ENCODE measurements around the gene PAX6. TPM values are rescaled to one million over a fixed set of nuclear protein-coding genes. Genes with fewer than 3 reads are reported as not detected.

PAX6 gene
- total and polyA plus RNA-seq, 9 of the 15 experiments (the other 6 are each of a cell fraction or from before 2014, with no cell fraction given): 1.5 to 10.9 (median 5.3) TPM

DNA sequence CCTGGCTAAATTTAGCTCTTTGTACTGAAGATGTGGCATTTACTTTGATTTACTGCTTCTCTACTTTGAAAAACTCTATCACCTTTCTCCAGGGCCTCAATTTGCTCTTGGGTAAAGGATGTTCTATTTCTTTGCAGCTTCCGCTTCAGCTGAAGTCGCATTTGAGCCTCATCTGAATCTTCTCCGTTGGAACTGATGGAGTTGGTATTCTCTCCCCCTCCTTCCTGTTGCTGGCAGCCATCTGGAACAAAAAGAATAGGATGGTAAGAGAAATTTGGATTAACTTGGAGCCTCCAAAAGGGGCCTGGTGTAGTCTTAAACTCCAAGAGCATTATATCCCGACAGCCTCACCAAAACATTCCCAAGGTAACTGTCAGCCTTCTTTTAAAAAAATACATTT is 16.6 kb downstream of the PAX6 start:
- no peak for FAIRE-seq
- intact Hi-C loops (cut with micrococcal nuclease): no loop called here
- 22% methylated on average over 4 of the region's 4 CpGs for WGBS (ENCODE audit: insufficient coverage, low coverage, missing lambda C conversion rate)

More for the DNA sequence above, 16.6 kb downstream of the PAX6 start:
- TF ChIP-seq ZNF431 (CRISPR knock-in tag; IDR thresholded peaks at IDR 0.05): no peak
- no peak for TF ChIP-seq ZNF354B (CRISPR knock-in tag; IDR thresholded peaks at IDR 0.05)
- no peak for TF ChIP-seq RHOXF2B (CRISPR knock-in tag; conservative IDR thresholded peaks at IDR 0.05)
- TF ChIP-seq, protein P1, sequence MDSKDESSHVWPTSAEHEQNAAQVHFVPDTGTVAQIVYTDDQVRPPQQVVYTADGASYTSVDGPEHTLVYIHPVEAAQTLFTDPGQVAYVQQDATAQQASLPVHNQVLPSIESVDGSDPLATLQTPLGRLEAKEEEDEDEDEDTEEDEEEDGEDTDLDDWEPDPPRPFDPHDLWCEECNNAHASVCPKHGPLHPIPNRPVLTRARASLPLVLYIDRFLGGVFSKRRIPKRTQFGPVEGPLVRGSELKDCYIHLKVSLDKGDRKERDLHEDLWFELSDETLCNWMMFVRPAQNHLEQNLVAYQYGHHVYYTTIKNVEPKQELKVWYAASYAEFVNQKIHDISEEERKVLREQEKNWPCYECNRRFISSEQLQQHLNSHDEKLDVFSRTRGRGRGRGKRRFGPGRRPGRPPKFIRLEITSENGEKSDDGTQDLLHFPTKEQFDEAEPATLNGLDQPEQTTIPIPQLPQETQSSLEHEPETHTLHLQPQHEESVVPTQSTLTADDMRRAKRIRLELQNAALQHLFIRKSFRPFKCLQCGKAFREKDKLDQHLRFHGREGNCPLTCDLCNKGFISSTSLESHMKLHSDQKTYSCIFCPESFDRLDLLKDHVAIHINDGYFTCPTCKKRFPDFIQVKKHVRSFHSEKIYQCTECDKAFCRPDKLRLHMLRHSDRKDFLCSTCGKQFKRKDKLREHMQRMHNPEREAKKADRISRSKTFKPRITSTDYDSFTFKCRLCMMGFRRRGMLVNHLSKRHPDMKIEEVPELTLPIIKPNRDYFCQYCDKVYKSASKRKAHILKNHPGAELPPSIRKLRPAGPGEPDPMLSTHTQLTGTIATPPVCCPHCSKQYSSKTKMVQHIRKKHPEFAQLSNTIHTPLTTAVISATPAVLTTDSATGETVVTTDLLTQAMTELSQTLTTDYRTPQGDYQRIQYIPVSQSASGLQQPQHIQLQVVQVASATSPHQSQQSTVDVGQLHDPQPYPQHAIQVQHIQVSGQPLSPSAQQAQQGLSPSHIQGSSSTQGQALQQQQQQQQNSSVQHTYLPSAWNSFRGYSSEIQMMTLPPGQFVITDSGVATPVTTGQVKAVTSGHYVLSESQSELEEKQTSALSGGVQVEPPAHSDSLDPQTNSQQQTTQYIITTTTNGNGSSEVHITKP (IDR thresholded peaks at IDR 0.05; ENCODE audit: partially characterized antibody): no peak
- TF ChIP-seq ZNF699 (CRISPR knock-in tag; IDR thresholded peaks at IDR 0.05; ENCODE audit: insufficient replicate concordance): no peak
- no peak for TF ChIP-seq FOXM1 (IDR thresholded peaks at IDR 0.05; ENCODE audit: low read depth)
- no peak for TF ChIP-seq FOXM1 (CRISPR knock-in tag; IDR thresholded peaks at IDR 0.05; ENCODE audit: low read depth)
- TF ChIP-seq NR2C1 (IDR thresholded peaks at IDR 0.05): no peak
- no peak for TF ChIP-seq NR2C1 (tag; IDR thresholded peaks at IDR 0.05)
- TF ChIP-seq ZNF140 (CRISPR knock-in tag; IDR thresholded peaks at IDR 0.05): no peak
- TF ChIP-seq TCF7 (IDR thresholded peaks at IDR 0.05; ENCODE audit: borderline replicate concordance): no peak
- no peak for TF ChIP-seq TEAD2 (tag; IDR thresholded peaks at IDR 0.05)
- TF ChIP-seq DPF2 (IDR thresholded peaks at IDR 0.05): no peak
- TF ChIP-seq BCOR (IDR thresholded peaks at IDR 0.05): no peak
- TF ChIP-seq PURB (CRISPR knock-in tag; IDR thresholded peaks at IDR 0.05; ENCODE audit: low read depth): no peak
- no peak for TF ChIP-seq SMC3 (conservative IDR thresholded peaks at IDR 0.05; ENCODE audit: insufficient read depth, low read depth, low read length)
- TF ChIP-seq, protein P2, sequence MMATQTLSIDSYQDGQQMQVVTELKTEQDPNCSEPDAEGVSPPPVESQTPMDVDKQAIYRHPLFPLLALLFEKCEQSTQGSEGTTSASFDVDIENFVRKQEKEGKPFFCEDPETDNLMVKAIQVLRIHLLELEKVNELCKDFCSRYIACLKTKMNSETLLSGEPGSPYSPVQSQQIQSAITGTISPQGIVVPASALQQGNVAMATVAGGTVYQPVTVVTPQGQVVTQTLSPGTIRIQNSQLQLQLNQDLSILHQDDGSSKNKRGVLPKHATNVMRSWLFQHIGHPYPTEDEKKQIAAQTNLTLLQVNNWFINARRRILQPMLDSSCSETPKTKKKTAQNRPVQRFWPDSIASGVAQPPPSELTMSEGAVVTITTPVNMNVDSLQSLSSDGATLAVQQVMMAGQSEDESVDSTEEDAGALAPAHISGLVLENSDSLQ (IDR thresholded peaks at IDR 0.05): no peak
- TF ChIP-seq ZNF764 (CRISPR knock-in tag; IDR thresholded peaks at IDR 0.05; ENCODE audit: low read depth): no peak
- no peak for TF ChIP-seq HNRNPL (IDR thresholded peaks at IDR 0.05; ENCODE audit: low read depth, low read length)
- Histone ChIP-seq H3K27me3 (ENCODE audit: control insufficient read depth in 2 of 2, insufficient read depth in 2 of 2, low read length in 2 of 2) (peaks cover 0 to 6% of the 10 kb centered on the region in 2 experiments; a peak in 1 of 5 replicates), H3K9me1 (ENCODE audit: control insufficient read depth, insufficient read depth, low read length) (no peaks in the 10 kb centered on the region), H3K79me2 (ENCODE audit: control insufficient read depth, insufficient read depth, low read length) (no peaks in the 10 kb centered on the region), H3K4me3 (no peak overlapping the region), H3K9me3 (replicated peaks; ENCODE audit: control insufficient read depth, insufficient read depth, low read depth, low read length) (no peaks in the 10 kb centered on the region), H3K27ac (ENCODE audit: extremely low read depth, low read depth, low read length) (no peak overlapping the region), H4K20me1 (replicated peaks; ENCODE audit: control insufficient read depth, insufficient read depth, low read length) (no peaks in the 10 kb centered on the region), H3K4me2 (ENCODE audit: insufficient read depth, low read length) (no peak overlapping the region), H3K36me3 (ENCODE audit: control insufficient read depth, insufficient read depth, low read length) (no peaks in the 10 kb centered on the region), H3K4me1 (replicated peaks in 1 of 2; ENCODE audit: control insufficient read depth in 2 of 2, insufficient read depth in 2 of 2, low read length in 2 of 2) (no peaks in the 10 kb centered on the region; a peak in 1 of 5 replicates), H2AFZ (ENCODE audit: low read depth, low read length) (no peak overlapping the region), H3K9ac (ENCODE audit: insufficient read depth in 1 of 2, low read depth in 2 of 2, low read length in 2 of 2) (no peak overlapping the region)
- no peak for ATAC-seq
- DNase-seq (ENCODE audit: extremely low read depth in 1 of 4, low spot score in 3 of 4): no peak
- in situ Hi-C loops (cut with MboI): no loop called here
- no TSS peak for BruUV-seq (replicated peaks)
- ChIA-PET CTCF (ENCODE audit: low intra/inter-chr PET ratio) (no interaction called here), POLR2A (interaction anchor here (1.1 to 1.4 kb wide), 2 partner anchors 9 to 13 kb away, joined by 3 read pairs; no protein-coding TSS in a partner anchor)

Measured in K562 (cell line).